GM10847 (cell line): ENCODE results near the gene HOXD9.

Experiments used
- POLR2A ChIP-seq: IDR thresholded peaks from 2 replicates; pipeline ENCODE4 v1.6.1; 2011; ENCODE audit not compliant: insufficient read length; ENCODE audit errors: extremely low read depth

The HOXD9 gene

GRCh38 chr2:176082824-176083751, 39.4 kb upstream of the HOXD9 start:
- no peak for TF ChIP-seq POLR2A

- no peak for TF ChIP-seq POLR2A
Measured at GRCh38 chr2:176083796-176084261, 38.7 kb upstream of the HOXD9 start, which contains the start of gene EVX2. TSS of gene EVX2 (minus strand) at chr2:176083962. CDS start at chr2:176083776, 186 bp downstream.

- TF ChIP-seq POLR2A, result no peak
Measured at GRCh38 chr2:176084611-176085119, 37.9 kb upstream of the HOXD9 start.

DNA sequence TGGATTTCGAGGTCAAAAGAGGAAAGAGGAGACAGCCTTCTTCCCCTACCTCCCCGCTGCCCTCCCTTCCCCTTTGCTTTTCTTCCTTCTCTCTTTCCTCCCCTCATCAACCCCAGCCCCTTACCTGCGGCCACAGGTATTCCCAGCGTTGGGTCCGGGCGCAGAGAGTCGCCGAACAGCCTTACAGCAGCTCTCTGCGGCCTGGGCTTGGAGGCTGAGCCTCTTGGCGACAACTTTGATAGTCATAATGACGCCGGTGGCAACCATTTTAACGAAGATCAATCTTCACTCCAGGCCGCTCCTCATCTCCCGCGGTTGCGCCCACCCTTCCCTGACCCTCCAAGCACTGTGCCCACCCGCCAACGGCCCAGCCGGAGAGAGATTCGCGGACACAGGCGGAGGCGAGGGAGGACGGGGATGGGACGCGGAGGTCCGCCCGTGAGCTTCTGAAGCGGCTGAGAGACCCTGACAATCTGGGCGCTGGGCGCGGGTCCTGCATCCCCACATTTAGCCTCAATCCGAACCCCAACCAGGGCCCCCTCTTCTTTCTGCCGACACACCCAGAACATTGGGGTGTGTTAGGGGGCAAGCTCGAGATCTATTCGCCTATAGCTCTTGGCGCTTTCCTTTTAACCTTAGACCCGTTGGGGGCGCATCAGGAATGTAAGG, 37.3 kb upstream of the HOXD9 start:
- TF ChIP-seq POLR2A, result no peak

- no peak for TF ChIP-seq POLR2A
Measured at GRCh38 chr2:176085861-176086771, 36.4 kb upstream of the HOXD9 start.

DNA sequence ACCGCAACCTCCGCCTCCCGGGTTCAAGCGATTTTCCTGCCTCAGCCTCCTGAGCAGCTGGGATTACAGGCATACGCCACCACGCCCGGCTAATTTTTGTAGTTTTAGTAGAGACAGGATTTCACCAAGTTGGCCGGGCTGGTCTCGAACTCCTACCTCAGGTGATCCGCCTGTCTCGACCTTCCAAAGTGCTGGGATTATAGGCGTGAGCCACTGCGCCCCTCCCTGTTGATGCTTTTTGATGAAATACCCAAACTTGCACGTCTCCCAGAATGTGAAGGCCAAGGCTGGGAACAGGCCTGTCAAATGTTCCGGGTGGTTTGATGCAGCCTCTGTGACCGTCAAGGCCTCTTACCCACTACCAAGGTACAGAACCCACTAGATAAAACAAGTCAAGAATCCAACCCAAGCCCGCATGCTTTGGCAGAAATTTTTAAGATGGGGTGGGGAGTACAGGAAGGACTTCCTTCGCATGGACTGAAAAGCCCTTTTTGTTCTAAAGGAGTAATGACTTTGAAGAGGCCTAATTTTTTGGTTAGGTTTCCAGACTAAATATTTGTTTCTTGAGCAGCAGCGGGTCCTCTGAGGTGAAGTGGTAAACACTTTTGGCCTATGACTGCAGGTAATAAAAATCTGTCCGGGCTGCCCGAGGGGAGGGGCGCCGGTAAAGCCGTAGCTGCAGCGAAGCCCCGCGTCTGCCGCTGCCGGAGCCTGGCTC, 35.0 kb upstream of the HOXD9 start:
- TF ChIP-seq POLR2A, result no peak

DNA sequence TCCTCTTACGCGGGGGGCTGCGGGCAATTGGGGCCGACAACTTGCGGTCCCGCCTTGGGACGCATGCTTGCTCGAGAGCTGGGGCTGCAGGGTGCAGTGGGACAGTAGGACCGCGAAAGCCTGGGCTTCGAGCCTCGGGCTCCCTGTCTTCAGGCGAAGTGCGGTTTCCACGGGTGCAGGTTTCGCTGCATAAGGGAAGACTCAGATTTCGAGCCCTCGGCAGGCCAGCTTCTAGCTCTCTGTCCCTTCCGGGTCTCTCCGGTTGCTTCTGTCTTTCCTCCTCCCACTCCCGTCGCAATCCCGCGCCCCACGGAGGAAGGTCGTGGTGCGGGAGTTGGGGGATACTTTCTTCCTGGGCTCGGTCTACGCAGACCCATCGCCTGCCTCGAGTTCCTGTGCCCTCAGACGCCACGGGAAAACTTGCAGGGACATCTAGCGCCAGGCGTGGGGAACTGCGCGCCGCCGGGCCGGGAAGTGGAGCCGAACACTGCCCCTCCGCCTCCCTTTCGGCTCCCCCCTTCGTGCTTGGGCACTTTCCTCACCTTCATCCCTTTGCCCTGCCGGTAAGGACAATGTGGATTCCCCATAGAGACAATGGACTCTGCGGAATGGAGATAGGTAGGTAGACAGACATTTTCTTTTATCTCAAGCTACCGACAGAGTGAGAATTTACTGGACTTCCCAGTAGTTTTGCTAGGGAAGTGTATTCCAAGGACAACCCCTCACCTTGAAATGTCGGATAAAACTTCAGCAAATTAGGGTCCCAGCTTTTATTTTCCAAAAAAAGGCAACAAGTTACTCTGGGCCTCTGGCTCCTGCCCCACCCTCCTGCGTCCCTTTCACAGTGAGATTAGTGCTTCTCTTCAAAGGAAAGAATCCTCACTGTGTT, 34.2 kb upstream of the HOXD9 start:
- TF ChIP-seq POLR2A, result no peak

- TF ChIP-seq POLR2A, result no peak
Measured at GRCh38 chr2:176088937-176089842, 33.3 kb upstream of the HOXD9 start.

DNA sequence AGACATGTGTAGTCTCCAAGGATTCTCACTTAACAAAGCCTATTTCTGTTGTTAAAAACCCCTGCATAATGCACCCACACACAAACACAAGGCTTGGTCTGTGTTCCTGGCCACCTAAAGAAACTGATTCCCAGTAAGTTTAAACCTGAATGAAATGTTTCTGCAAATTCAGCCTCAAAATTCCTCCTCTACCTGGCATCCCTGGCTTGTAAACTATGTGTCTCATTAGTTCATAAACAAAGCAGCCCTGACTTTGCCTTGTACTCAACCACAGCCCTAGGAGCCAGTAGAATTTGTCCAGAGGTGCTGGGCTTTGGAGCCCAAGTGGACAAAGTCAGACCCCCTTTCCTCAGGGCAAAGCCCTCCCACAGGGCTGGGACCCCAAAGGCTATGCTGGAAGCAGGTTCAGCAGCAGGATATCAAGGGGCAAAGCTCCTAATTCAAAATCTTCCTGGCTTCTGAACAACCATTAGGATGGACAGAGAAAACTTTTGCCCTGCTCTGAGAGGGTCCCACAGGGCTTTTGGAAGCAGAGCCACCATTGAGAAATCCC, 32.6 kb upstream of the HOXD9 start:
- TF ChIP-seq POLR2A, result no peak

DNA sequence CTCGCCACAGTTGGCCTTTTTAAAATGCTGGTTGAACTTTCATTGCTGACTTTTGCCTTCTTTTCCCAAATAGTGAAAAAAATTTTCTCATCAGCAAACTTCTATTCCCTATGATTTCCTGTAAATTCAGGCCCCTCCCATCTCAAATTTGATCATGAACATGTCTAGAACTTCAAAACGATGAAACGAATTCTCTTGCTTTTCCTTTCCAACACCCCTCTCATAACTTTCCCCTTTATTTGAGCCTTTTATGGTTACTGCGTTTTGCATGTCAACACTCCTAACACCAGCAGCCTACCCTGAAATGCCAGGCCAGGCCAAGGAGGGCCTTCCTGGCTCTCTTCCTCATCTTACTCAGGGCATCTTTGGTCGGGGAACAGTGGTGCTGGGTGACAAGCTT, 31.7 kb upstream of the HOXD9 start:
- TF ChIP-seq POLR2A, result no peak

DNA sequence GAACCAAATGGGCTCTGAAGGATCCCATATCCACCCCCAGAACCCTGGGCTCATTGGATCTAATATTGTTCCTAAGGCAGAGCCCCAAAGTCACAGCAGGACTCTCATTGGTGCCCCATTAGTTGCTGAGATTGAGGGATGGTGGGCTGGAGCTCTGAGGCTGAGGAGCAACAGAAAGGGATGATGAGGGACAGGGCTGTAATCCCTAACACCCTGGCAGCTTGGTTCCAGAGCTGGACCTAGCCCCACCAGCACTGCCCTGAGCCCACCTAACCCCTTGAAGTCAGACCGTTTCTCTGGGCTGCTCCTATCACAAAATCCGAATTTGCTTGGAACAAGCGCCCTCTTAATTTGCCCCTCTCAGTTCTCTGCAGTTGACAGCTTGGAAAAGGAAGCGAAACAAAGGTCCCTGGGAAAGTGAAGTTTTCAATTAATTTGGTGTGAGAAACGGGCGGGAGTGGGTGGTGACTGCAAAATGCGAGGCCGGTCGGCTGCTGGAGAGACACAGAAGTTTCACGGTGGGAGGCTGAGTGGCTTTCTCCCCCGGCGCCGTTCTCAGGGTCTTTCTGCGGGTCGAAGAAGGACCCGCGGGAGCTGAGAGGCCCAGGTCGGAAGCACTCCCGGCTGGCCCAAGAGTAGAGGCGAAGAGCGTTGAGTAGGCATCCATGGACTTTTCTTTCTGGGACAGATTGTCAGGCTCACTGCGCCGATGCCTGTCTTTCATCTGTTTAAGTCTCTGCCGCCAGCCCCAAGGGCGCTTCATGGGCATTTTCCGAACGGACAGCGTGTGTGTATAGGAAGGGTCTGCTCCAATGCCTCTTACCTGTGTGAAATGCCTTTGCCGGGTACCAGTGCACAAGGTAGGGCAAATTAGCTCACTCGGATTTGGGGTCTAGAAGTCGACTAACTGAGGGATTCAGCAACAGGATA, 30.9 kb upstream of the HOXD9 start:
- TF ChIP-seq POLR2A, result no peak
